ENCODE results near the gene OSBPL10.
A peak's percentile ranks its signal among the peaks of the same experiment; 100 is the strongest.
"Not testable (repeated sequence)": the region's sequence is repeated elsewhere in the genome, so short reads cannot be mapped to it uniquely, and the experiment has no call there.

Gene OSBPL10

DNA sequence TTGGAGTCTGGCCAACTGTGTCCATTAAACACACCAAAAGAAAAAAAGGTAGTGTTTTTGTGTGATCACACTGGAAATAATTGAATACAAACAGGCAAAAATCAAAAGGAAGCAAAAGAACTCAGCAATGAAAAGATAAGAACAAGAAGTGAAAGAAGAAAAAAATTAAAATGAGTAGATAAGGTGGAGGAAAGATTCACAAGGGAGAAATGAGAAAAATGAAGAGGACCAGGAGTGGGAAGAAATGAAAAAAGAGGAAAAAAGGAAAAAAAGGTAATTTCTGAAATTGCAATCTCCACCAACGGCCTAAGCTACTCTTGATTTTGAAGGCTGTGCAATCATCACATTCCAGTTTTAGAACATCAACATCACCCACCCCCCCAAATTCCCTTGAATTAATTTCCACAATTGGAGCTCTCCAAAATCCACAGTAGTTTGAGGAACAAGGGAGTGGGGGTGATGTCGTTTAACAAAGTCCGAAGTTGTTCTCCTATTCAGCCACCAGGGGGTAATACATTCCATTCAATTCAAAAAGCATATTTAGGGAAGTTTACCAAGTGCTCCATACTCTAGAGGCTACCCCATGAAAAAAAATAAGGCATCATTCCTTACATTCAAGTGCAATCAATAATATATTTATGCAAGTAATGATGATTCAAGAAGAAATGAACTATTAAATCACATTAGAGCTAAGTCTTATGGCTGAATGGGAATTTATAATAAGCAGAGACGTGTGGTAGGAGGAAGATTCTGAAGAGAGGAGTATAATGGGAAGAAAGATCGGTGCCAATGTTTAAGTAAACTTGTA, 37.9 kb upstream of the OSBPL10 start:
- H3K4me3 ChIP-seq (replicated peaks; ENCODE audit: low read depth, low read length): no peak overlapping the region
- DNase-seq (ENCODE audit: extremely low read depth, low read depth): no peak
- TF ChIP-seq, protein P1, sequence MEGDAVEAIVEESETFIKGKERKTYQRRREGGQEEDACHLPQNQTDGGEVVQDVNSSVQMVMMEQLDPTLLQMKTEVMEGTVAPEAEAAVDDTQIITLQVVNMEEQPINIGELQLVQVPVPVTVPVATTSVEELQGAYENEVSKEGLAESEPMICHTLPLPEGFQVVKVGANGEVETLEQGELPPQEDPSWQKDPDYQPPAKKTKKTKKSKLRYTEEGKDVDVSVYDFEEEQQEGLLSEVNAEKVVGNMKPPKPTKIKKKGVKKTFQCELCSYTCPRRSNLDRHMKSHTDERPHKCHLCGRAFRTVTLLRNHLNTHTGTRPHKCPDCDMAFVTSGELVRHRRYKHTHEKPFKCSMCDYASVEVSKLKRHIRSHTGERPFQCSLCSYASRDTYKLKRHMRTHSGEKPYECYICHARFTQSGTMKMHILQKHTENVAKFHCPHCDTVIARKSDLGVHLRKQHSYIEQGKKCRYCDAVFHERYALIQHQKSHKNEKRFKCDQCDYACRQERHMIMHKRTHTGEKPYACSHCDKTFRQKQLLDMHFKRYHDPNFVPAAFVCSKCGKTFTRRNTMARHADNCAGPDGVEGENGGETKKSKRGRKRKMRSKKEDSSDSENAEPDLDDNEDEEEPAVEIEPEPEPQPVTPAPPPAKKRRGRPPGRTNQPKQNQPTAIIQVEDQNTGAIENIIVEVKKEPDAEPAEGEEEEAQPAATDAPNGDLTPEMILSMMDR (IDR thresholded peaks at IDR 0.05; ENCODE audit: low read depth, low read length, missing control alignments): peak; percentile 60

DNA sequence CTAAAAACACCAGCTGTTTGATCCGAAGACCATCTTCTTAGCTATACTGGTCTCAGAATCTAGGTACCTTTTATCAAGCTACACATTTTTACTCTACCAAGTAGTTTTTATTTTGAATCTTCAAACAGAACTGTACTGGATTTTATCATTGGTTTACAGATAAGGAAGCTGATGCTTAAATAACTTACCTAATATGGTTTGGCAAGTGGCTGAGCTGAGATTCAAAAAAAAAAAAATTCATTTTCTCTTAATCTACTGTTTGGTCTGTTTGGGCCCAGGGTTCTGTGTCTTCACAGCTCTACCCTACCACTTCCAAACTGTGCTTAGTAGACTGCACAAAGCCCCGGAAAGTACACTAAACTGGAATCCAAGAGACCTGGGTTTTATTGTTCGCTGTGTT, 36.2 kb upstream of the OSBPL10 start:
- no peak for DNase-seq (ENCODE audit: extremely low read depth, low read depth)
- TF ChIP-seq, protein P1 (IDR thresholded peaks at IDR 0.05; ENCODE audit: low read depth, low read length, missing control alignments): no peak
- H3K4me3 ChIP-seq (replicated peaks; ENCODE audit: low read depth, low read length): no peak overlapping the region

DNA sequence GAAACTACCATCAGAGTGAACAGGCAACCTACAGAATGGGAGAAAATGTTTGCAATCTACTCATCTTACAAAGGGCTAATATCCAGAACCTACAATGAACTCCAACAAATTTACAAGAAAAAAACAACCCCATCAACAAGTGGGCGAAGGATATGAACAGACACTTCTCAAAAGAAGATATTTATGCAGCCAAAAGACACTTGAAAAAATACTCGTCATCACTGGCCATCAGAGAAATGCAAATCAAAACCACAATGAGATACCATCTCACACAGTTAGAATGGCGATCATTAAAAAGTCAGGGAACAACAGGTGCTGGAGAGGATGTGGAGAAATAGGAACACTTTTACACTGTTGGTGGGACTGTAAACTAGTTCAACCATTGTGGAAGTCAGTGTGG, 34.6 kb upstream of the OSBPL10 start:
- H3K4me3 ChIP-seq (replicated peaks; ENCODE audit: low read depth, low read length); DNase-seq (ENCODE audit: extremely low read depth, low read depth): not testable (repeated sequence)

DNA sequence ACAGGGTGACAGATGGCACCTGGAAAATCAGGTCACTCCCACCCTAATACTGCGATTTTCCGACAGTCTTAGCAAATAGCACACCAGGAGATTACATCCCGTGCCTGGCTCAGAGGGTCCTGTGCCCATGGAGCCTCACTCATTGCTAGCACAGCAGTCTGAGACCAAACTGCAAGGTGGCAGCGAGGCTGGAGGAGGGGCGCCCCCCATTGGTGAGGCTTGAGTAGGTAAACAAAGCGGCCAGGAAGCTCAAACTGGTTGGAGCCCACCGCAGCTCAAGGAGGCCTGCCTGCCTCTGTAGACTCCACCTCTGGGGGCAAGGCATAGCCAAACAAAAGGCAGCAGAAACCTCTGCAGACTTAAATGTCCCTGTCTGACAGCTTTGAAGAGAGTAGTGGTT, 29.6 kb upstream of the OSBPL10 start:
- not testable (repeated sequence) for DNase-seq (ENCODE audit: extremely low read depth, low read depth)

DNA sequence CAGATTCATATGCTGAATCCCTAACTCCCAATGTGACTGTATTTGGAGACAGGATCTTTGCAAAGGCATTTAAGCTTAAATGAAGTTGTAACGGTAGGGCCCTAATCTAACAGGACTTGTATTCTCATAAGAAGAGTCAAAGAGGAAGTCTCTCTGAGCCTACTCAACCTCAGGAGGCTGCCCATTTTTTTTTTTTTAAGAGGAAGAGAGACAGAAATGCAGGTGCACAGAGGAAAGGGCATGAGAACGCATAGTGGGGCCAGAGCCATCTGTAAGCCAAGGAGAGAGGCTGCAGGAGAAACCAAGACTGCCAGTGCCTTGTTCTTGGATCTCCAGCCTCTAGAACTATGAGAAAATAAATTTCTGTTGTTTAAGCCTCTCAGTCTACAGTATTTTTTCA, 28.9 kb upstream of the OSBPL10 start:
- H3K4me3 ChIP-seq (replicated peaks; ENCODE audit: low read depth, low read length): no peak overlapping the region
- TF ChIP-seq, protein P1 (IDR thresholded peaks at IDR 0.05; ENCODE audit: low read depth, low read length, missing control alignments): no peak
- DNase-seq (ENCODE audit: extremely low read depth, low read depth): no peak

More for the DNA sequence above, 29.6 kb upstream of the OSBPL10 start:
- not testable (repeated sequence) for H3K4me3 ChIP-seq (replicated peaks; ENCODE audit: low read depth, low read length)

DNA sequence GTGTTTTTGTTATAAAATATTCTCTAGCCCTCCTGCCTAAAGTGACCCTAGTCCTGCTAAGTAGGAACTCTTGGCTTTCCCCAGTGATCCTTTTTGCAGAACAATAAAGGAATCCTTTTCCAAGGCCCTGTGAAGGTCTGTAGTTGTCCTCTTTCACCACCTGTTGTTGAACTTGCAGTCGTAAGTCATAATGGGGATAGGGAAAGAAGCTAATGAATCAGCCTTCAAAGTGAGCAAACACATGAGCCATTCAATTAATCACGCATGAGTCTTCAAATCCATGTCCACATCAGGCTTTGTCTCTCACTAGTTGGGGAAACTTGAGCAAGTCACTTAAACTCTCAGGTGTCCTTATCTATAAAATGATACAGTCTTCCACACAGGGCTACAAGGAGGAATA, 28.0 kb upstream of the OSBPL10 start:
- TF ChIP-seq, protein P1 (IDR thresholded peaks at IDR 0.05; ENCODE audit: low read depth, low read length, missing control alignments): no peak
- no peak overlapping the region for H3K4me3 ChIP-seq (replicated peaks; ENCODE audit: low read depth, low read length)
- no peak for DNase-seq (ENCODE audit: extremely low read depth, low read depth)

DNA sequence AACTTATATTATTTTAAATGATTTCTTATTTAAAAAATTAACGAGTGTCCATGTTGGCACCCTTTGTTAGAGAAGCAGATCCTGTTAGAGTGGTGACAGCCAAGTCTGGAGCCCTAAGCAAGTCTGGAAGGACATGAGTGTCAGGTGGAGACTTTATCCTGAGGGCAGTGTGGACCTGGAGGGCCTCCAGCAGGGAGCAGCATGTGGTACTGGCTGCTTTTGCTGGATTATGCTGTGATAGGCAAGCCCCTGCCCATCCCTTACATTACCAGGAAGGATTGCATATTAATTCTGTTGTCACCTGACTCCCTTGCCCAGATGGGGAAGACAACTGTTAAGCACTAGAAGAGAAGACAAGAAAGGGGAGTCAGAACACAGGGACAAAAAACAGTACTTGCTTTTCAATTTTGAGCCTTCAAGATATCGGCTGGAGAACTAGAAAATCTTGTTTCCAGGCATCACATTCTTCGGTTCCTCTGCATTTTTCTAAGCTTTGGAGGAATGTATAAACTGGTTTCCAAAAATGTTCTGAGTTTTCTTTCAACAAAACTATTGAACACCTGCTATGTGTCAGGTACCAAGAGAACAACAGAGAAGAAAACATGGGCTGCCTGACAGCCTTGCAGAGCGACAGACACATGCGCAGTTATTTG, 23.2 kb upstream of the OSBPL10 start:
- DNase-seq (ENCODE audit: extremely low read depth, low read depth): no peak
- no peak overlapping the region for H3K4me3 ChIP-seq (replicated peaks; ENCODE audit: low read depth, low read length)
- TF ChIP-seq, protein P1 (IDR thresholded peaks at IDR 0.05; ENCODE audit: low read depth, low read length, missing control alignments): peak; percentile 6

Data from HFF-Myc (cell line).